Astrocyte (in vitro differentiated cells and primary cell): ENCODE data around the gene EXOC5. TPM values are rescaled to one million over a fixed set of nuclear protein-coding genes. Genes with fewer than 3 reads are reported as not detected.

ENCODE experiments used
- DNase-seq: peaks from one replicate; pipeline ENCODE4 v3.0.0-alpha.2; 2010; ENCODE audit warnings: low read depth
- FAIRE-seq: peaks from 2 replicates; lab custom pipeline; 2011; peaks lifted over from hg19 to GRCh38; lab: Jason Lieb, UNC
- H2AFZ ChIP-seq: 2 replicates; pipeline ENCODE4 v1.6.0; 2012; ENCODE audit warnings: low read depth, low read length, inconsistent platforms
- H3K27ac ChIP-seq: 2 replicates; pipeline ENCODE4 v1.5.1; 2011; ENCODE audit warnings: low read depth, low read length, inconsistent platforms
- H3K27me3 ChIP-seq: 2 replicates; pipeline ENCODE4 v1.6.0; 2011; ENCODE audit warnings: low read length, inconsistent platforms; ENCODE audit not compliant: insufficient read depth
- H3K36me3 ChIP-seq: 2 replicates; pipeline ENCODE4 v1.5.1; 2011; ENCODE audit warnings: low read length, inconsistent platforms; ENCODE audit not compliant: insufficient read depth
- H3K4me1 ChIP-seq: 2 replicates; pipeline ENCODE4 v1.5.1; 2011; ENCODE audit warnings: low read length, inconsistent platforms; ENCODE audit not compliant: insufficient read depth
- H3K4me2 ChIP-seq: 2 replicates; pipeline ENCODE4 v1.6.0; 2012; ENCODE audit warnings: low read length, inconsistent platforms
- H3K4me3 ChIP-seq: 2 replicates; pipeline ENCODE4 v1.5.1; 2011; ENCODE audit warnings: low read depth, mild to moderate bottlenecking, low read length, inconsistent platforms; ENCODE audit not compliant: insufficient read depth
- H3K79me2 ChIP-seq: 2 replicates; pipeline ENCODE4 v1.6.0; 2012; ENCODE audit warnings: mild to moderate bottlenecking, low read length, inconsistent platforms; ENCODE audit not compliant: insufficient read depth
- H3K9ac ChIP-seq: 2 replicates; pipeline ENCODE4 v1.6.0; 2012; ENCODE audit warnings: mild to moderate bottlenecking, low read length, inconsistent platforms
- H3K9me3 ChIP-seq: 2 replicates; pipeline ENCODE4 v1.5.1; 2012; ENCODE audit warnings: low read depth, mild to moderate bottlenecking, low read length, inconsistent platforms; ENCODE audit not compliant: insufficient read depth
- H4K20me1 ChIP-seq: 2 replicates; pipeline ENCODE4 v1.6.0; 2012; ENCODE audit warnings: low read length, inconsistent platforms; ENCODE audit not compliant: insufficient read depth
- H3K27ac Mint-ChIP-seq: one replicate; pipeline ENCODE4 v1.8.0; 2021; ENCODE audit warnings: mild to moderate bottlenecking, mixed read lengths; ENCODE audit not compliant: unreplicated experiment
- H3K27me3 Mint-ChIP-seq: one replicate; pipeline ENCODE4 v1.8.0; 2021; ENCODE audit warnings: low read depth, mixed read lengths; ENCODE audit not compliant: unreplicated experiment
- H3K36me3 Mint-ChIP-seq: one replicate; pipeline ENCODE4 v1.8.0; 2021; ENCODE audit warnings: low read depth, mixed read lengths; ENCODE audit not compliant: unreplicated experiment
- H3K4me1 Mint-ChIP-seq: one replicate; pipeline ENCODE4 v1.8.0; 2021; ENCODE audit warnings: low read depth, mixed read lengths; ENCODE audit not compliant: unreplicated experiment
- H3K4me3 Mint-ChIP-seq: one replicate; pipeline ENCODE4 v1.8.0; 2021; ENCODE audit warnings: mild to moderate bottlenecking, moderate library complexity, mixed read lengths; ENCODE audit not compliant: unreplicated experiment
- H3K9me3 Mint-ChIP-seq: one replicate; pipeline ENCODE4 v1.8.0; 2021; ENCODE audit warnings: mild to moderate bottlenecking, mixed read lengths; ENCODE audit not compliant: unreplicated experiment
- CTCF ChIP-seq: IDR thresholded peaks from 2 replicates; pipeline ENCODE4 v1.5.1; 2011; ENCODE audit warnings: low read depth, mild to moderate bottlenecking, inconsistent platforms, low read length, moderate library complexity; ENCODE audit not compliant: insufficient read depth
- EZH2 ChIP-seq: IDR thresholded peaks from 2 replicates; pipeline ENCODE4 v1.6.1; 2012; ENCODE audit warnings: mild to moderate bottlenecking, low read length, inconsistent platforms; ENCODE audit not compliant: insufficient read depth
- total RNA-seq: library from RNA; stranded (reverse); gene quantifications from 2 replicates; pipeline ENCODE4 v1.2.1, GENCODE V29; 2021

EXOC5 gene
- total RNA-seq, 1 donor from 2014 or later: 94.2 TPM

- H4K20me1 ChIP-seq: no peaks in the 10 kb centered on the region
- no peaks in the 10 kb centered on the region for H3K27me3 ChIP-seq
- no peak for FAIRE-seq
- H3K36me3 ChIP-seq: no peaks in the 10 kb centered on the region
- no peaks in the 10 kb centered on the region for H3K9me3 Mint-ChIP-seq
- H3K27ac ChIP-seq: no peak overlapping the region
- no peaks in the 10 kb centered on the region for H3K36me3 Mint-ChIP-seq
- no peak overlapping the region for H3K4me3 Mint-ChIP-seq
- H2AFZ ChIP-seq: no peak overlapping the region
- no peak for DNase-seq
- no peaks in the 10 kb centered on the region for H3K79me2 ChIP-seq
- H3K4me1 Mint-ChIP-seq: peaks cover 2% of the 10 kb centered on the region
- H3K4me1 ChIP-seq: no peaks in the 10 kb centered on the region
- H3K4me3 ChIP-seq: no peak overlapping the region
- no peaks in the 10 kb centered on the region for H3K9me3 ChIP-seq
- H3K4me2 ChIP-seq: no peak overlapping the region
- TF ChIP-seq EZH2 (no peak), CTCF (no peak)
- peaks cover 5% of the 10 kb centered on the region for H3K27me3 Mint-ChIP-seq
- no peak overlapping the region for H3K9ac ChIP-seq
- H3K27ac Mint-ChIP-seq: no peak overlapping the region
These were observed 98.8 kb downstream of the EXOC5 start for GRCh38 chr14:57169901-57170300.

GRCh38 chr14:57168138-57168679, 100.5 kb downstream of the EXOC5 start:
- no peaks in the 10 kb centered on the region for H4K20me1 ChIP-seq
- no peak overlapping the region for H2AFZ ChIP-seq
- H3K27me3 ChIP-seq: peaks cover 3% of the 10 kb centered on the region
- no peak for FAIRE-seq
- H3K4me2 ChIP-seq: no peak overlapping the region
- Mint-ChIP-seq H3K27ac (no peak overlapping the region), H3K27me3 (peaks cover 5% of the 10 kb centered on the region), H3K4me1 (peaks cover 2% of the 10 kb centered on the region), H3K36me3 (no peaks in the 10 kb centered on the region), H3K4me3 (no peak overlapping the region), H3K9me3 (no peaks in the 10 kb centered on the region)
- H3K27ac ChIP-seq: no peak overlapping the region
- no peak overlapping the region for H3K4me3 ChIP-seq
- no peaks in the 10 kb centered on the region for H3K36me3 ChIP-seq
- no peaks in the 10 kb centered on the region for H3K4me1 ChIP-seq
- no peaks in the 10 kb centered on the region for H3K9me3 ChIP-seq
- DNase-seq: no peak
- TF ChIP-seq EZH2 (no peak), CTCF (no peak)
- no peak overlapping the region for H3K9ac ChIP-seq
- no peaks in the 10 kb centered on the region for H3K79me2 ChIP-seq

GRCh38 chr14:57161583-57162234, 107.0 kb downstream of the EXOC5 start:
- no peaks in the 10 kb centered on the region for H3K36me3 Mint-ChIP-seq
- no peaks in the 10 kb centered on the region for H3K79me2 ChIP-seq
- H3K4me1 ChIP-seq: no peaks in the 10 kb centered on the region
- H3K9me3 Mint-ChIP-seq: no peaks in the 10 kb centered on the region
- no peaks in the 10 kb centered on the region for H3K9me3 ChIP-seq
- H3K4me1 Mint-ChIP-seq: no peaks in the 10 kb centered on the region
- H4K20me1 ChIP-seq: no peaks in the 10 kb centered on the region
- peaks cover 10% of the 10 kb centered on the region for H3K27me3 Mint-ChIP-seq
- H3K4me3 ChIP-seq: no peak overlapping the region
- H3K27ac Mint-ChIP-seq: no peak overlapping the region
- no peak overlapping the region for H3K4me3 Mint-ChIP-seq
- no peak overlapping the region for H3K27ac ChIP-seq
- FAIRE-seq (no peak), DNase-seq (no peak)
- H3K36me3 ChIP-seq: no peaks in the 10 kb centered on the region
- H3K27me3 ChIP-seq: peaks cover 3% of the 10 kb centered on the region
- H3K4me2 ChIP-seq: no peak overlapping the region
- TF ChIP-seq CTCF: no peak
- no peak for TF ChIP-seq EZH2
- no peak overlapping the region for H3K9ac ChIP-seq
- no peak overlapping the region for H2AFZ ChIP-seq
